Activated CD8-positive, alpha-beta T cell treated with anti-CD3 and anti-CD28 coated beads for 36 hours (primary cell): ENCODE results near the gene RRAGC. TPM values are rescaled to one million over a fixed set of nuclear protein-coding genes. Genes with fewer than 3 reads are reported as not detected.

Source experiments
- ATAC-seq: fragments of 200-7000 bp; cut with Tn5 transposase; one replicate; pipeline ENCODE4 v1.10.0; 2021; ENCODE audit warnings: mild to moderate bottlenecking, moderate library complexity
- CTCF ChIA-PET: fragments of 350-600 bp; sonication (Branson Sonifier 250); formaldehyde crosslinking; loops from one replicate; lab custom pipeline; 2021; ENCODE audit warnings: antibody characterized with exemption; lab: Charles Lee
- POLR2A ChIA-PET: fragments of 350-600 bp; sonication (Branson Sonifier 250); formaldehyde crosslinking; loops from one replicate; lab custom pipeline; 2021; ENCODE audit warnings: antibody characterized with exemption; lab: Charles Lee
- DNase-seq: peaks from one replicate; pipeline ENCODE4 v3.0.0-alpha.2; 2020
- H3K27ac Mint-ChIP-seq: one replicate; pipeline ENCODE4 v1.8.0; 2021; ENCODE audit warnings: mild to moderate bottlenecking, mixed read lengths
- H3K27me3 Mint-ChIP-seq: one replicate; pipeline ENCODE4 v1.8.0; 2021; ENCODE audit warnings: mixed read lengths
- H3K36me3 Mint-ChIP-seq: one replicate; pipeline ENCODE4 v1.8.0; 2021; ENCODE audit warnings: low read depth, mixed read lengths
- H3K4me1 Mint-ChIP-seq: one replicate; pipeline ENCODE4 v1.8.0; 2021; ENCODE audit warnings: low read depth, mixed read lengths
- H3K4me3 Mint-ChIP-seq: one replicate; pipeline ENCODE4 v1.8.0; 2021; ENCODE audit warnings: mild to moderate bottlenecking, moderate library complexity, mixed read lengths
- H3K9me3 Mint-ChIP-seq: one replicate; pipeline ENCODE4 v1.8.0; 2021; ENCODE audit warnings: mixed read lengths
- intact Hi-C: fragments of 100-400 bp; cut with micrococcal nuclease; formaldehyde crosslinking; loops from one replicate; pipeline ENCODE4 v1.10.0; 2022
- total RNA-seq, 2 experiments: library from RNA; stranded (reverse); gene quantifications; one replicate each; pipeline ENCODE4 v1.2.3, GENCODE V29; 2021
- TF ChIP-seq, protein P1 (sequence below): fragments of 200-600 bp; IDR thresholded peaks from one replicate; pipeline ENCODE4 v1.8.0; 2022; ENCODE audit warnings: antibody characterized with exemption, mild to moderate bottlenecking

RRAGC gene
- total RNA-seq, 2 experiments from 2014 or later: 8.2 to 9.1 TPM

- H3K4me3 Mint-ChIP-seq: no peak overlapping the region
- no peak for ATAC-seq
Observed at GRCh38 chr1:38819516-38819915, 40.1 kb downstream of the RRAGC start.

DNA sequence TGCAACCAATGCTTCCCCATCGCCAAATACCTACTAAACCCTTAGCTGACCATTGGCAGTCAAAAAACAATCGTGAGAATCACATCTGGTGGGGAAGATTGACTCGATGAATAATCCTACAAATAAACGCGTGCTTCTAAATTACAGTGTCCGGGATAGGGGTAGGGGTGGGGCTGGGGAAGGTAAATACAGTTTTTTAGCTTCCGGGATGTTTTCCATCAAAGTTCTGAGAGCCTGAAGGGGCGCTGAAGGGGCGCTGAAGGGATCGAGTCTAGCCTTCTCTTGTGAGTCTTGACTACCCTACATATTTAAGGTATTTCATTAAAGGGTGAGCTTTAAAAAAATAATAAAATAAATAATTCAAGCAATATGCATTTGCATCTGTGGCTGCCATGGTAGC, 40.5 kb downstream of the RRAGC start:
- H3K4me1 Mint-ChIP-seq: peaks cover 7% of the 10 kb centered on the region
- ATAC-seq (no peak), DNase-seq (no peak)
- POLR2A ChIA-PET: no interaction called here
- no peak overlapping the region for H3K27ac Mint-ChIP-seq
- no peaks in the 10 kb centered on the region for H3K9me3 Mint-ChIP-seq
- H3K4me3 Mint-ChIP-seq: no peak overlapping the region
- TF ChIP-seq, protein P1, sequence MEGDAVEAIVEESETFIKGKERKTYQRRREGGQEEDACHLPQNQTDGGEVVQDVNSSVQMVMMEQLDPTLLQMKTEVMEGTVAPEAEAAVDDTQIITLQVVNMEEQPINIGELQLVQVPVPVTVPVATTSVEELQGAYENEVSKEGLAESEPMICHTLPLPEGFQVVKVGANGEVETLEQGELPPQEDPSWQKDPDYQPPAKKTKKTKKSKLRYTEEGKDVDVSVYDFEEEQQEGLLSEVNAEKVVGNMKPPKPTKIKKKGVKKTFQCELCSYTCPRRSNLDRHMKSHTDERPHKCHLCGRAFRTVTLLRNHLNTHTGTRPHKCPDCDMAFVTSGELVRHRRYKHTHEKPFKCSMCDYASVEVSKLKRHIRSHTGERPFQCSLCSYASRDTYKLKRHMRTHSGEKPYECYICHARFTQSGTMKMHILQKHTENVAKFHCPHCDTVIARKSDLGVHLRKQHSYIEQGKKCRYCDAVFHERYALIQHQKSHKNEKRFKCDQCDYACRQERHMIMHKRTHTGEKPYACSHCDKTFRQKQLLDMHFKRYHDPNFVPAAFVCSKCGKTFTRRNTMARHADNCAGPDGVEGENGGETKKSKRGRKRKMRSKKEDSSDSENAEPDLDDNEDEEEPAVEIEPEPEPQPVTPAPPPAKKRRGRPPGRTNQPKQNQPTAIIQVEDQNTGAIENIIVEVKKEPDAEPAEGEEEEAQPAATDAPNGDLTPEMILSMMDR: no peak
- intact Hi-C loops: no loop called here
- peaks cover 66% of the 10 kb centered on the region for H3K27me3 Mint-ChIP-seq
- no peaks in the 10 kb centered on the region for H3K36me3 Mint-ChIP-seq
- CTCF ChIA-PET: interaction anchor here (1.0 to 8.3 kb wide), 12 partner anchors 8 to 724 kb away, joined by 3 to 67 read pairs (median 4); no protein-coding TSS in a partner anchor

More at GRCh38 chr1:38819516-38819915, 40.1 kb downstream of the RRAGC start:
- ChIA-PET POLR2A (no interaction called here), CTCF (interaction anchor here (1.1 to 8.3 kb wide), 8 partner anchors 8 to 211 kb away, joined by 3 to 67 read pairs (median 4); no protein-coding TSS in a partner anchor)
- DNase-seq: no peak
- Mint-ChIP-seq H3K4me1 (peaks cover 7% of the 10 kb centered on the region), H3K27me3 (peaks cover 63% of the 10 kb centered on the region), H3K36me3 (no peaks in the 10 kb centered on the region), H3K9me3 (no peaks in the 10 kb centered on the region), H3K27ac (no peak overlapping the region)
- TF ChIP-seq, protein P1: no peak
- intact Hi-C loops: no loop called here

GRCh38 chr1:38818175-38818976, 41.2 kb downstream of the RRAGC start:
- intact Hi-C loops: no loop called here
- H3K27me3 Mint-ChIP-seq: peaks cover 72% of the 10 kb centered on the region
- DNase-seq (peak; percentile 50), ATAC-seq (peak; percentile 74)
- ChIA-PET CTCF (interaction anchor here (0.6 to 8.3 kb wide), 14 partner anchors 8 to 723 kb away, joined by 3 to 67 read pairs (median 3); no protein-coding TSS in a partner anchor), POLR2A (no interaction called here)
- H3K9me3 Mint-ChIP-seq: no peaks in the 10 kb centered on the region
- no peak overlapping the region for H3K4me3 Mint-ChIP-seq
- TF ChIP-seq, protein P1: peak; percentile 98
- H3K4me1 Mint-ChIP-seq: peaks cover 7% of the 10 kb centered on the region
- H3K27ac Mint-ChIP-seq: no peak overlapping the region
- H3K36me3 Mint-ChIP-seq: no peaks in the 10 kb centered on the region

DNA sequence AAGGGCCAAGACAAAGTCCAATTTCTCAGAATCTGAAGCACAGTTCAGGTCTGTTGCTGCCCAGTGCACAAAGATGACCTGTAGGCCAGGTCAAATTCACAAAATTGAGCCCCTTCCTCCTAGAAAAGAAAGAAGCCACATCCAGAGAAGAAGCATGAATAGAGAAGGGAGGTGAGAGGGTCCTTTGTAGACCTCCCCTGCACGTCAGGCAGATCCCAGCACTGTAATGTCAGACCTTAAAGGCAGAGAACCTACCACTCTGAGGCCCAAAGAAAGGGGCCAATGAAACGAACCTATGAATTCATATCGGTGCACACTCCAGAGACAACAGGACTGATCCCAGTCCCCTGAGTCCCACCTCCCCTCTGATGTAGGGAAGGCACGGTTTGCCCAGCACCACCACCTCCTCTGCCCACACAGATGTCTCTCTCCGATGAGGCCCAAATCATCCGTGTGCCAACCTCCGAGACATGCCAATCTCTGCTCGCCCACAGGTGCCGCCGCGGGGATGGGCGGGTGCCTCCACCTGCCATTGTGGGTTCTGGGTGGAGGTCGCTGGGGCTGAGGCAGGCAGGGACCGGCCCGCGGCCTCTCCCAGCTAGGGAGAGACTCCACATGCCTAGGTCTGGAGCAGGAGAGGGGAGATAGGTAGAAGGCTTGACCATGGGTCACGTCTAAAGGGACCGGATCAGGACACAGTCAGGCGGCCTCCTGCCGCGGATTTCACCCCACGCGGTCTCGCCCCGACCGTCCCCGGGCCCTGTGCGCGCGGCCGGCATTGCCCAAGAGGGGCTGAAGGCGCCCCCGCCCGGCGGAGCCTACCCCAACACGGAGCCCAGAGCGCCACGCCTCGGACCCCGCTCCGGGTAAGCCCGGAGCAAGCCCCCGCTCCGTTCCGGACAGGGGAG, 42.1 kb downstream of the RRAGC start:
- ATAC-seq (no peak), DNase-seq (no peak)
- H3K4me3 Mint-ChIP-seq: no peak overlapping the region
- peaks cover 70% of the 10 kb centered on the region for H3K27me3 Mint-ChIP-seq
- no peak overlapping the region for H3K27ac Mint-ChIP-seq
- TF ChIP-seq, protein P1: no peak
- no peaks in the 10 kb centered on the region for H3K9me3 Mint-ChIP-seq
- H3K36me3 Mint-ChIP-seq: no peaks in the 10 kb centered on the region
- ChIA-PET CTCF (interaction anchor here (1.2 to 8.3 kb wide), 3 partner anchors 10 to 42 kb away, joined by 3 to 67 read pairs (median 6); no protein-coding TSS in a partner anchor), POLR2A (no interaction called here)
- intact Hi-C loops: no loop called here
- H3K4me1 Mint-ChIP-seq: peaks cover 7% of the 10 kb centered on the region
